NT2/D1 (cell line): ENCODE measurements around the gene CD93.

Experiments used
- YY1 ChIP-seq: IDR thresholded peaks from 2 replicates; pipeline ENCODE4 v1.6.1; 2011; ENCODE audit not compliant: insufficient read length, insufficient read depth
- ZNF274 ChIP-seq: IDR thresholded peaks from 2 replicates; pipeline ENCODE4 v1.6.1; 2011; ENCODE audit warnings: mild to moderate bottlenecking, low read depth, low read length

DNA sequence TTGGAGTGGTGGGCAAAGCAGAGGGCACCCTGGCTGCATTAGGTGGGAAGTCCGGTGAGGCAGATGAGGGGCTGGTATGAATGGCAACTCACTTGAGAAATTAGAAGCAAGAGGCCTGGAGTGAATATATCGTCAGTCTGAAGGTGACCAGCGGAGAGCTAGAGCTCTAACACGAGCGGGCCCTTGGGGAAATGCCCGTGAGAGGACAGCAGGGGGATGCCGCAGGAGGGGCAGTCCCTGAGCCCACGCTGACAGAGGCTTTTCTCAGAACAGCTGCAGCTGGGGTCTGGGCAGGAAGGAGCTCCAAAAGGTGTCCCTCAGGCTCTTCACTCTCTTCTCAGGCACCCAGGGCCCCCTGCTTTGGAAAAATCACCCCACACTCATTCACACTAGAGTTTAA is 32.0 kb upstream of the CD93 start:
- TF ChIP-seq ZNF274 (no peak), YY1 (no peak)
